ENCODE data around the gene MAST4.
A peak's percentile ranks its signal among the peaks of the same experiment; 100 is the strongest.

Gene MAST4

DNA sequence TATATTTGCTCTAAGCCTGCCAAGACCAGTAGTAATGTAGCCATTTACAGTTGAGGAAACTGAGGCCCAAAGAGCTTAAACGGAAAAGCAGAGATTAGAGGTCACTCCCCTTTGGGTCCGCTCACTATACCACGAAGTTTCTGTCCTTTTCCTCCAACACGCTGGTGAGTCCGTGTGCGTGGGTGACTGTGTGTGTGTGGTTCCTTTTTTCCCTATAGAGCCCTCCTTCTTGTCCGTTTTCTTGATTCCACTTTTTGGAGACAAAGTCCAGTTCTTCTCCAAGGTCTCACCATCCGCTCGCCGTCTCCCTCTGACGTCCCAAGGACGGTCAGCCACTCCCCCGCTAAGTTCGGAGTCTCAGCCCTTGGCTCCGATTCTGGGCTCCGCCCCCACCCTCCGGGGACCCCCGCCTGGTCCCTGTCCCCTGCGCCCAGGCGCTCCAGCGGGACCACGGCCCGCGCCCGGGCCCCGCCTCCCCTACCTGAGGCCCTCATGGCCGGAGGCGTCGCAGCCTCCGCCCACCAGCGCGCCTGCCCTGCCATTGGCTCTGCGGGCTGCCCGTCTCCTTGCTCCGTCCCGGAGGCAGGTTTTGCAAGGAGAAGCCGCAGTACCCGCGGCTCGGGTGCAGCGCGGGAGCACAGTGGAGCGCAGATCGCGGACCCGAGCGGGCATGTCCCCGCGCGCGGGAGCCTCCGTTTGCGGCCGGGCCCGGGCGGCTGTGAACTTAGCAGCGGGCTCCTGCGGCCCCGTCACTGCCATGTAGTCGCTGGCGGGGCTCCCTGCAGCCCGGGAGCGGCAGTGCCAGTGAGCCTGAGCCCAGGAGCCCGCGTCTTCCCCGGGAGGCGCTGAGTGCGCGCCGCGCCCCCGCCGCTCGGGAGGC lies at the start of gene MAST4:
Gene MAST4, plus strand, starts transcription at position 638 of the 880 bp plus-strand sequence. CDS start 263 bp downstream, outside the sequence.
- peak; percentile 87 to 92 (median 87) for DNase-seq

DNA sequence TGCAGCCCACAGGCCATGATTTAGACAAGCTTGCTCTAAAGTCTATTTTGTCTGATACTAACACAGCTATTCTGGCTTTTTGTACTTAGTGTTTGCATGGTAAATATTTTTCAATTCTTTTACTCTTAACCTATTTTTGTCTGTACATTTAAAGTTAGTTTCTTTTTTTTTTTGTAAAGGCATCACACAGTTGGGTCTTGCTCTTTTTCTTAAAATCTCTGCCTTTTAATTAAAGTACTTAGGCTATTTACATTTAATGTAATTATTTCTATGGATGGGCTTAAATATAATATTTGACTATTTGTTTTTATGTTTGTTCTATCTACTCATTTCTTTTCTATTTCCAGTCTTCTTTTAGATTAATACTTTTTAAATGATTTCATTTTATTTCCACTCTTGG lies 49.7 kb upstream of the MAST4 start:
- no peak for DNase-seq

DNA sequence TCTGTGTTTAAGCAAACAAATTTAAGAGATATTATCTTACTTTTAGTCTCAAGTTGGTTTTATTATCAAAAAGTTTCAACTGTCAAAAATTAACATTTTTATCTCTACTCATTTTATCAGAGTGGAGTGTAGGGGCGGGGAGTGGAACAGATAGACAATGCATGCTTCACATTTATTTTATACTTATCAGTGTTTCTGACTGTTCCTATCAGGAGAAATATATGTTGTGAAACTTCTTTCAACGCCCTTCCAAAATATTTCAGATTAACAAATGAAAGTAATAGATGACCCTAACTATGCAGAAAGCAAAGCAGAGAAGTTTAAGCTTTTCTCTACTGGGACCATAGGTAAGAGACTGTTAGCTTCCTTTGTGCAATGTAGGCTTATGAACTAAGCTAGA lies 44.9 kb upstream of the MAST4 start:
- DNase-seq, result no peak

GRCh38 chr5:66551945-66552344 lies 44.2 kb upstream of the MAST4 start:
- no peak for DNase-seq

- no peak for DNase-seq
Measured at GRCh38 chr5:66553368-66553912, 42.8 kb upstream of the MAST4 start.

DNA sequence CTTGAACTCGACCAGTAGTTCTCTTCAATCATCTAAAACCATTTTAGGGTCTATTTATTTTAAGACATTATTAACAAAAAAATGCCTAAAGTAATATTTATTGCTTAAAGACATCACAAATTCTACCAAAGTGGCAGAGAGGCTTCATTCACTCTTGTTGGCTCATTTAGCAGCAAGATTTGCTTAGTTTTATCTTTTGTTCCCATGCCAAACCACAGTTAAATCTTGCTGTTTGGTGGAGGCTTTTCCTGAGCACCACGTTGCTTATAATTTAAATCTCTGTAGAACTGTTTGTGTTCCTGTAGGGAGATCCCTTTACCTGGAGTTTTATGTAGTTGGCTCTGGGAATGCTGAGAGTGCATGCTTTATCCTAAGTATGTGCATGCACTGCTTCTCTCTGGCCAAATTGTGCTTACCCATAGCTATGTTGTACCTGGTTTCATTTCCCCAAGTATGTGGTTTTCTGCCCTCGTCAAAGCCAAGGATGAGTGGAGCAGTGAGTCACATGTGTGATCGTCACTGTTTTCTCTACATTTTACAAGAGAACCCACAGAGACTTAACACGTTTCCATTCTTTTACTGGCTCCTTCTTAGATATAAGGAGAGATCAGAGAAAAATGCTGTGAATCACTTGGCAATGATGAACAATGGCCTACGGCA lies 42.1 kb upstream of the MAST4 start:
- DNase-seq, result no peak

DNA sequence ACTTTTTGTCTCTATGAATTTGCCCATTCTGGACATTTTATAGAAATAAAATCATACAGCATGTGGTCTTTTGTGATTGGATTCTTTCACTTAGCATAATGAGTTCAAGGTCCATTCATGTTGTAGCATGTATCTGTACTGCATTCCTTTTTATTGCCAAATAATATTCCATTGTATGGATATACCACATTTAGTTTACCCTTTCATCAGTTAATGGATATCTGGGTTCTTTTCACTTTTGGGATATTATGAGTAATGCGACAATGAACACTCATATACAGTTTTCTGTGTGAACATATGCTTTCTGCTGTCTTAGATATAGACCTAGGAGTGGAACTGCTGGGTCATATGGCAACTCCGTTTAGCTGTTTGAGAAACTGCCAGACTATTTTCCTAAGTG lies 41.3 kb upstream of the MAST4 start:
- DNase-seq, result no peak

- no peak for DNase-seq
Measured at GRCh38 chr5:66558560-66558959, 37.6 kb upstream of the MAST4 start.

DNA sequence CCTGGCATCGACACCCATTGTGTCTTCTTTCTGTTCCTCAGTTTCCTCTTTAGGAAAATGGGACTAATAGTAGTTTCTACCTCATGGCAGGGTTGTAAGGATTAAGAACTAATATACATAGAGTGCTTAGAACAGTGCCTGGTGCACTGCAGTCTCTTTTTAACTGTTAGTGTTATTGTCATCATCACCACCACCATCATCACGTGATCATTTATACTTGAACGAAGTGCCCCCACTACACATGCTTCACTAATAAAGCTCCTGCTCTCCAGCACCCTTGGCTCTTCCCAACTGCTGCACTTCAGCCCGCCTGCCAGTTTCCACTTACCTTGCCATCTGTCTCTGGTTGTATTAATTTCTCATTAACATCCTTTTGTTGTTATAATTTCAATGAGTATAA lies 35.8 kb upstream of the MAST4 start:
- DNase-seq, result no peak

DNA sequence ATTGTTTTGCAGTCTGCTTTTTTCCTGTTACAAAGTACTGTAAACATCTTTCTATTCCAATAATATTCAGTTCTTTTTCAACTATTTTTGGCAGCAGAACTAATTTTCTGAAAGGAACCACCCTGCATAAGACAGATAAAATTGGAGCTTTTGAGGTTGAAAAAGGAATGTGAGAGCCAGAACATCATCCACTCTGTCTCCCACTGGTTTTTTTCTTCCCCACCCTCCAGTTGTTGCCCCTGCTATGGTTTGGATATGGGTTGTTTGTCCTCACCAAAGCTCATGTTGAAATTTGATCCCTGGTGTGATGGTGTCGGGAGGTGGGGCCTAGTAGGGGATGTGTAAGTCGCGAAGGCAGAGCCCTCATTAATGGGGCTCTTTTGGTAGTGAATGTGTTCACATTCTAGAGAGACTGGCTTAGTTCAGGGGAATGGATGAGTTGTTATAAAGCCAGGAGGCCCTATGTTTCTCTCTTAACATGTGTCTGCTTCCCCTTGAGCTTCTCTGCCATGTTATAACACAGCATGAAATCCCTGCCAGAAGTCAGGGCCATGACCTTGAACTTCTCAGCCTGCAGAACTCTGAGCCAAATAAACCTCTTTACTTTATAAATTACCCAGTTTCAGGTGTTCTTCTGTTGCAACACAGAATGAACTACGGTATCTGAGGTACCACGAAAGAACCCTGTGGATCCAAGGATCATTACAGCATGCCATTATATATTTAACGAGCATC lies 34.8 kb upstream of the MAST4 start:
- DNase-seq, result no peak

DNA sequence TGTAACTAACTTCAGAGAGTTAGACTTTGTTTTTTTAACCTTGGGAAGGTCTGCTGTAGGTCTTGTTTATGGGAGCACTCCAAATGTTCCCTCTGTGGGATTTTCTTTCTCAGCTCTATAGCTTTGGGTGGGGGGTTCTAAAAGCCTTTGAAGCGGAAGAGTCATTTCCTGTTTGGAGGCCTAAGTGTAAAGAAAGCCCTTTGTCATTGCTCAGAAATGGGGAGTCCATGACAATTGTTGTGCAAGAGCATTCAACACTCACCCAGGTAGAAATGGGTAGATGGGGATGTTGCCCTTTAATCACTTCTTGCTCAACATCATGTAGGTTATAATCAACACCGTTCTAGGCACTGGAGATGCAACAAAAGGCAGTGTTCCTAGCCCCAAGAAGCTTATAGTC lies 30.3 kb upstream of the MAST4 start:
- no peak for DNase-seq

- no peak for DNase-seq
Measured at GRCh38 chr5:66567474-66567873, 28.7 kb upstream of the MAST4 start.

- no peak for DNase-seq
Measured at GRCh38 chr5:66570201-66570600, 26.0 kb upstream of the MAST4 start.

- no peak for DNase-seq
Measured at GRCh38 chr5:66573733-66574132, 22.5 kb upstream of the MAST4 start.

DNA sequence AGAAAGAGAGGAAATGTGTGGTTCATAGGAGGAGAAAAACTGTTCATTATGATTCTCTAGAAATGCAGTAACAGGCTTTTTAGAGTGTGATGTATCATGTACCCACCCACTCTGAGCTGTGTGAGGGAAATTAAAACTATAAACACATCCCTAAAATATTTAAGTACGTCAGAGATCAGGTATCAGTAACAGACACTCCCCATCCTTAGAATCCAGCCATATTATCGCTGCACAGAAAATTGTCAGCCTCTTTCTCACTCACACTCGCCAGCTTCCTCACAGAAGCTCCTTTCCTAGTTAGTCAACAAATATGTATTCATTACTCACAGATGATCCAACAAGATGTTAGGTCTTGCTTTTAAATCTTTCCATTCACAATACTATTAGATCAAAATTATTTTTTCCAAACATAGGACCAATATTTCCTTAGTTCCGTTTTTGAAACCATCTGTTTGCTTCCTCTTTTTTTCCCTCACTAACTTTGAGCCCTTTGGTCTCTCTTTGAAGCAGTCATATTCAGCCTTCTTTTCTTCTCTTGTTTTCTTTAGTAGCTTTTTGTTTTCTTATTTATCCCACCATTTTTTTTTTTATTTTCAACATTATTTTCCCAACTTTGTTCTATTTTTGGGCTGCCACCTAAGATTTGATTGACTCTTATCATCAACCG lies 13.6 kb upstream of the MAST4 start:
- DNase-seq, result no peak

DNA sequence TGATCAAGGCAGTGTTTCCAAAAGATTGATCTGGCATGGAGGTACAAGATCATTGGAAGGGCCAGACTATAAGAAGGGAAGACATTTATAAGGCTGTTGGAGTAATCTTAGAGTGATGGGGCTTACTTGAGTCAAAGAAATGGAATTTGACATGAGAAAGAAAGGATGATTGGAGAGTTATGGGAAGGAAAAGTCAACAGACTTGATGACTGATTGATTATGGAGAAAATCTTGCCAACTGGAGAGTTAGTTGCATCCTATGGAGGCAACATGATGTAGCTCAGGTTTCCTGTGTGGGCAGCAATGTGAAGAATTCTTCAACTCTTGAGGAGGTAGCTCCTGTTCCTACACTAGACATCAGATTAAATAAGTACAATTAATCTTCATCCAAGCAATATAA lies 10.9 kb upstream of the MAST4 start:
- DNase-seq, result no peak

GRCh38 chr5:66587771-66588170 lies 8.4 kb upstream of the MAST4 start:
- DNase-seq, result no peak

DNA sequence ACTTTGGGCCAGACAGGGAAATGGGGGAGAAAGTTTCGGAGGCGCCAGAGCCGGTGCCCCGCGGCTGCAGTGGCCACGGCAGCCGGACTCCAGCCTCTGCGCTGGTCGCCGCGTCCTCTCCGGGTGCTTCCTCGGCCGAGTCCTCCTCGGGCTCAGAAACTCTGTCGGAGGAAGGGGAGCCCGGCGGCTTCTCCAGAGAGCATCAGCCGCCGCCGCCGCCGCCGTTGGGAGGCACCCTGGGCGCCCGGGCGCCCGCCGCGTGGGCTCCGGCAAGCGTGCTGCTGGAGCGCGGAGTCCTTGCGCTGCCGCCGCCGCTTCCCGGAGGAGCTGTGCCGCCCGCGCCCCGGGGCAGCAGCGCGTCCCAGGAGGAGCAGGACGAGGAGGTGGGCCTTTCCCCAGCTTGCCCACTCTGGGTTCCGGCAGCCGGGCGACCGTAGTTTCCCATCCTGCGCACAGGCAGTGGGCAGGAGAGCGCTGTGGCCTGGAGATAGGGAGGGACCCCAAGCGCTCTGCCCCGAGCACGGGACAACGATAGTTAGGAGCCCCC lies 516 bp downstream of the MAST4 start:
- peak; percentile 28 to 77 (median 76) for DNase-seq

DNA sequence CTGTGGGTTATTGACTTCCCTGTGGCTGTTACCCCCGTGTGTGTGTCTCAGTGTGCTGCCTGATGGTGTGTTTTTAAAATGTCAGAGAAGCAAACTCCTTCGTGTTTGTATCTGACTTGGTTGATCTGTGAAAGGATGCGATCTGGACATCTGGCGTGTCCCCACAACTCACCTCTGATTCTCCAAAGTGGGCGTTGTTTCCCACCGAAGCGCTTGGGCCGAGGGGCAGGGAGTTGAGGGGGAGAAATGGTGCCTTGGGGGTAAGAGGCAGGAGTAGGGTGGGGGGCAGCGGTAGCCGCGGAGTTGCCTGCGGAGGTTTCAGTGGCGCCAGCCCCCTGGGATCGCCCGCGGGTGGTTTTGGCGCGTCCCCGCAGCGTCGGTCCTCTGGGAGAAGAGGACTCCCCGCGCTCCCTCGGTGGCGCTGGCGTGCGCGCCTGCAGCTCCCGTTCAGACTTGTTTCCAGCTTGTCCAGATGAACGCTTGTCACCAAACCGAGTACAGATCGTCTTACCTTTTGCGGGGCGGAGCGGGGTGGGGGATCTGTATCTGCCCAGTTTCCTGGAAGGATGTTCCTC lies 1.1 kb downstream of the MAST4 start:
- DNase-seq, result peak; percentile 43 to 82 (median 76)

DNA sequence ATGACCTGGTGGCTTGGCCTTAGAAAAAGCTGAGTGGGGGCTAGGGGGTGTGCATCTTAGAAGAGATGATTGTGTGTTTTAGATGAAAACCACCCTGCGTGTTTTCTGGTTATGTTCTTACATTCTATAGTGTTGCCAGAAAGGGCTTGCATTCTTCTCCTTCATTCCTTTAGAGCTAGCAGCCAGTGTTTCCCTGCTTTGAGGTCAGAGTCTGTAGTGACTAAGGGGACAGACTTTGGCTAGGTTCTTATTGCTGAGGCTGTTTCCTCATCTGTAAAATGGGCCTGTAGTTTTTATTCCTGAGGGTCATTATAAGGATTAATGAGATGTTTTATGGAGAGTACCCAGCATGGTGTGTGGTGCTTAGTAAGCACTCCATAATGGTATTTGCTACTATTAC lies 6.4 kb downstream of the MAST4 start:
- DNase-seq, result no peak

- DNase-seq, result no peak
Measured at GRCh38 chr5:66603164-66603563, 7.0 kb downstream of the MAST4 start.

- no peak for DNase-seq
Measured at GRCh38 chr5:66603881-66604280, 7.7 kb downstream of the MAST4 start.
